Neural cell (in vitro differentiated cells): ENCODE results near the gene RUNX1. TPM values are rescaled to one million over a fixed set of nuclear protein-coding genes. Genes with fewer than 3 reads are reported as not detected.

Experiments used
- H2AFZ ChIP-seq: fragments of 200-600, 300-800 bp; sonication (generic), shearing (Covaris generic); 2 replicates; pipeline ENCODE4 v1.6.0; 2014; ENCODE audit warnings: low read depth, mild to moderate bottlenecking, antibody characterized with exemption, low read length, moderate library complexity
- H3F3A ChIP-seq: fragments of 200-600 bp; shearing (Covaris generic); 2 replicates; pipeline ENCODE4 v1.6.1; 2016; ENCODE audit warnings: mild to moderate bottlenecking, moderate library complexity, mixed read lengths, antibody characterized with exemption, low read length; ENCODE audit not compliant: insufficient read depth, poor library complexity, severe bottlenecking
- H3K27ac ChIP-seq: fragments of 200-600, 300-800 bp; sonication (generic), shearing (Covaris generic); 2 replicates; pipeline ENCODE4 v1.5.1; 2014; ENCODE audit warnings: mild to moderate bottlenecking, low read length, moderate library complexity
- H3K27me3 ChIP-seq: fragments of 300-800, 200-600 bp; sonication (generic), shearing (Covaris generic); 2 replicates; pipeline ENCODE4 v1.6.0; 2014; ENCODE audit warnings: mild to moderate bottlenecking, low read depth, low read length, moderate library complexity; ENCODE audit not compliant: insufficient read depth
- H3K36me3 ChIP-seq: fragments of 300-800, 200-600 bp; sonication (generic), shearing (Covaris generic); 2 replicates; pipeline ENCODE4 v1.5.1; 2014; ENCODE audit warnings: mild to moderate bottlenecking, antibody characterized with exemption, low read length, moderate library complexity; ENCODE audit not compliant: insufficient read depth
- H3K4me2 ChIP-seq: fragments of 300-800, 200-600 bp; sonication (generic), shearing (Covaris generic); 2 replicates; pipeline ENCODE4 v1.6.0; 2014; ENCODE audit warnings: mild to moderate bottlenecking, low read length
- H3K4me3 ChIP-seq: fragments of 300-800, 200-600 bp; sonication (generic), shearing (Covaris generic); 2 replicates; pipeline ENCODE4 v1.5.1; 2014; ENCODE audit warnings: mild to moderate bottlenecking, low read length, moderate library complexity
- H3K79me2 ChIP-seq: fragments of 200-600 bp; shearing (Covaris generic); replicated peaks from 2 replicates; pipeline ENCODE4 v1.6.0; 2014; ENCODE audit warnings: mild to moderate bottlenecking, low read length, moderate library complexity; ENCODE audit not compliant: insufficient read depth
- H3K9ac ChIP-seq: fragments of 300-800, 200-600 bp; sonication (generic), shearing (Covaris generic); 2 replicates; pipeline ENCODE4 v1.6.1; 2016; ENCODE audit warnings: mild to moderate bottlenecking, low read length, mixed read lengths
- H3K9me2 ChIP-seq: fragments of 200-600 bp; shearing (Covaris generic); 2 replicates; pipeline ENCODE4 v1.6.1; 2016; ENCODE audit warnings: mild to moderate bottlenecking, low read length, mixed read lengths; ENCODE audit not compliant: insufficient read depth
- H3K9me3 ChIP-seq: fragments of 200-600, 300-800 bp; sonication (generic), shearing (Covaris generic); 2 replicates; pipeline ENCODE4 v1.6.1; 2016; ENCODE audit warnings: mild to moderate bottlenecking, mixed run types, low read length, moderate library complexity, mixed read lengths
- H4K20me1 ChIP-seq: fragments of 200-600 bp; shearing (Covaris generic); 2 replicates; pipeline ENCODE4 v1.6.1; 2016; ENCODE audit warnings: mild to moderate bottlenecking, mixed run types; ENCODE audit not compliant: insufficient read depth
- EP300 ChIP-seq: fragments of 450-650 bp; conservative IDR thresholded peaks from 2 replicates; pipeline ENCODE4 v1.6.1; 2014; ENCODE audit warnings: antibody characterized with exemption, mild to moderate bottlenecking, moderate library complexity; ENCODE audit not compliant: poor library complexity, severe bottlenecking
- EZH2 ChIP-seq: fragments of 200-600, 300-800 bp; shearing (Covaris generic), sonication (generic); IDR thresholded peaks from 2 replicates; pipeline ENCODE4 v1.6.1; 2014; ENCODE audit warnings: antibody characterized with exemption, low read length, borderline replicate concordance, mild to moderate bottlenecking; ENCODE audit not compliant: insufficient read depth, poor library complexity, severe bottlenecking
- MXI1 ChIP-seq: fragments of 450-650 bp; conservative IDR thresholded peaks from 2 replicates; pipeline ENCODE4 v1.6.1; 2014; ENCODE audit warnings: antibody characterized with exemption, mild to moderate bottlenecking; ENCODE audit not compliant: poor library complexity, severe bottlenecking
- POLR2AphosphoS5 ChIP-seq: IDR thresholded peaks from 2 replicates; pipeline ENCODE4 v1.6.1; 2012
- RAD21 ChIP-seq: fragments of 450-650 bp; conservative IDR thresholded peaks from 2 replicates; pipeline ENCODE4 v1.6.1; 2014; ENCODE audit warnings: antibody characterized with exemption, mild to moderate bottlenecking, moderate library complexity
- SMC3 ChIP-seq: fragments of 450-650 bp; conservative IDR thresholded peaks from 2 replicates; pipeline ENCODE4 v1.6.1; 2014; ENCODE audit warnings: antibody characterized with exemption, mild to moderate bottlenecking, moderate library complexity; ENCODE audit not compliant: poor library complexity
- TAF1 ChIP-seq: IDR thresholded peaks from 2 replicates; pipeline ENCODE4 v1.6.1; 2012; ENCODE audit warnings: low read depth
- polyA plus RNA-seq: library from polyadenylated mRNA; depleted of rRNA; stranded (reverse); fragments of >200 nt; gene quantifications from 2 replicates; pipeline ENCODE4 v1.2.3, GENCODE V29; 2014
- TF ChIP-seq, protein P1 (sequence below): IDR thresholded peaks from 2 replicates; pipeline ENCODE4 v1.6.1; 2012; ENCODE audit warnings: borderline replicate concordance
- TF ChIP-seq, protein P2 (sequence below): fragments of 450-650 bp; IDR thresholded peaks from 2 replicates; pipeline ENCODE4 v1.5.1; 2014; ENCODE audit warnings: antibody characterized with exemption, mild to moderate bottlenecking, moderate library complexity; ENCODE audit not compliant: poor library complexity, severe bottlenecking

The RUNX1 gene
- polyA plus RNA-seq, 1 donor from 2014 or later = not detected

DNA sequence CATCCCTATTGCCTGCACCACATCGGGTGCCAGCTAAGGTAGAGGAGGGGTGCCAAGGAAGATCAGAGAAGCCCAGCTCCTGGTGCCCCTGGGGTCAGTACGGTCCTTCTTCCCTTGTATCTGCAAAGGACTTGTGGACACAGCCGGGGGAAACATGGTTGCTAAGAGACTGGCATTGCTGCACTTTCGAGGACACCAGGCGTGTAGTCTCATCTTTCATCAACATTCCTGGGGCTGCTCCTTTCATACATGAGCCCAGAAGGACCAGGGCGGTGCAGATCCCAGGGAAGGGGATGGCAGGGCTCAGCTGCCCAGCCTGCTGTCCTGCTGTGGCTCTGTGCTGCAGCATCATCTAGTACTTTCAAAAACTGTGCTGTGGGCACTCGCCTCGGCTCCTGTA lies 61.0 kb downstream of the RUNX1 start:
- H3K9ac ChIP-seq = no peak overlapping the region
- no peaks in the 10 kb centered on the region for H3F3A ChIP-seq
- no peak overlapping the region for H3K27ac ChIP-seq
- no peak overlapping the region for H3K4me3 ChIP-seq
- H3K9me2 ChIP-seq = no peaks in the 10 kb centered on the region
- no peaks in the 10 kb centered on the region for H3K27me3 ChIP-seq
- no peaks in the 10 kb centered on the region for H3K79me2 ChIP-seq
- H3K36me3 ChIP-seq = no peaks in the 10 kb centered on the region
- no peaks in the 10 kb centered on the region for H4K20me1 ChIP-seq
- no peak overlapping the region for H3K4me2 ChIP-seq
- TF ChIP-seq TAF1 = no peak
- no peak for TF ChIP-seq EZH2
- no peak for TF ChIP-seq RAD21
- H3K9me3 ChIP-seq = no peaks in the 10 kb centered on the region
- H2AFZ ChIP-seq = no peak overlapping the region

GRCh38 chr21:34987501-34988072 lies 61.5 kb downstream of the RUNX1 start:
- Histone ChIP-seq H3F3A (no peaks in the 10 kb centered on the region), H3K36me3 (no peaks in the 10 kb centered on the region), H3K4me2 (no peak overlapping the region), H3K9ac (no peak overlapping the region), H3K79me2 (no peaks in the 10 kb centered on the region), H3K9me2 (no peaks in the 10 kb centered on the region), H3K27ac (no peak overlapping the region), H3K9me3 (no peaks in the 10 kb centered on the region), H3K27me3 (no peaks in the 10 kb centered on the region), H4K20me1 (no peaks in the 10 kb centered on the region), H3K4me3 (no peak overlapping the region), H2AFZ (no peak overlapping the region)
- TF ChIP-seq EP300 (no peak), RAD21 (no peak), MXI1 (no peak), EZH2 (no peak), TAF1 (no peak), SMC3 (no peak), POLR2AphosphoS5 (no peak)
- TF ChIP-seq, protein P1, sequence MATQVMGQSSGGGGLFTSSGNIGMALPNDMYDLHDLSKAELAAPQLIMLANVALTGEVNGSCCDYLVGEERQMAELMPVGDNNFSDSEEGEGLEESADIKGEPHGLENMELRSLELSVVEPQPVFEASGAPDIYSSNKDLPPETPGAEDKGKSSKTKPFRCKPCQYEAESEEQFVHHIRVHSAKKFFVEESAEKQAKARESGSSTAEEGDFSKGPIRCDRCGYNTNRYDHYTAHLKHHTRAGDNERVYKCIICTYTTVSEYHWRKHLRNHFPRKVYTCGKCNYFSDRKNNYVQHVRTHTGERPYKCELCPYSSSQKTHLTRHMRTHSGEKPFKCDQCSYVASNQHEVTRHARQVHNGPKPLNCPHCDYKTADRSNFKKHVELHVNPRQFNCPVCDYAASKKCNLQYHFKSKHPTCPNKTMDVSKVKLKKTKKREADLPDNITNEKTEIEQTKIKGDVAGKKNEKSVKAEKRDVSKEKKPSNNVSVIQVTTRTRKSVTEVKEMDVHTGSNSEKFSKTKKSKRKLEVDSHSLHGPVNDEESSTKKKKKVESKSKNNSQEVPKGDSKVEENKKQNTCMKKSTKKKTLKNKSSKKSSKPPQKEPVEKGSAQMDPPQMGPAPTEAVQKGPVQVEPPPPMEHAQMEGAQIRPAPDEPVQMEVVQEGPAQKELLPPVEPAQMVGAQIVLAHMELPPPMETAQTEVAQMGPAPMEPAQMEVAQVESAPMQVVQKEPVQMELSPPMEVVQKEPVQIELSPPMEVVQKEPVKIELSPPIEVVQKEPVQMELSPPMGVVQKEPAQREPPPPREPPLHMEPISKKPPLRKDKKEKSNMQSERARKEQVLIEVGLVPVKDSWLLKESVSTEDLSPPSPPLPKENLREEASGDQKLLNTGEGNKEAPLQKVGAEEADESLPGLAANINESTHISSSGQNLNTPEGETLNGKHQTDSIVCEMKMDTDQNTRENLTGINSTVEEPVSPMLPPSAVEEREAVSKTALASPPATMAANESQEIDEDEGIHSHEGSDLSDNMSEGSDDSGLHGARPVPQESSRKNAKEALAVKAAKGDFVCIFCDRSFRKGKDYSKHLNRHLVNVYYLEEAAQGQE = no peak
- TF ChIP-seq, protein P2, sequence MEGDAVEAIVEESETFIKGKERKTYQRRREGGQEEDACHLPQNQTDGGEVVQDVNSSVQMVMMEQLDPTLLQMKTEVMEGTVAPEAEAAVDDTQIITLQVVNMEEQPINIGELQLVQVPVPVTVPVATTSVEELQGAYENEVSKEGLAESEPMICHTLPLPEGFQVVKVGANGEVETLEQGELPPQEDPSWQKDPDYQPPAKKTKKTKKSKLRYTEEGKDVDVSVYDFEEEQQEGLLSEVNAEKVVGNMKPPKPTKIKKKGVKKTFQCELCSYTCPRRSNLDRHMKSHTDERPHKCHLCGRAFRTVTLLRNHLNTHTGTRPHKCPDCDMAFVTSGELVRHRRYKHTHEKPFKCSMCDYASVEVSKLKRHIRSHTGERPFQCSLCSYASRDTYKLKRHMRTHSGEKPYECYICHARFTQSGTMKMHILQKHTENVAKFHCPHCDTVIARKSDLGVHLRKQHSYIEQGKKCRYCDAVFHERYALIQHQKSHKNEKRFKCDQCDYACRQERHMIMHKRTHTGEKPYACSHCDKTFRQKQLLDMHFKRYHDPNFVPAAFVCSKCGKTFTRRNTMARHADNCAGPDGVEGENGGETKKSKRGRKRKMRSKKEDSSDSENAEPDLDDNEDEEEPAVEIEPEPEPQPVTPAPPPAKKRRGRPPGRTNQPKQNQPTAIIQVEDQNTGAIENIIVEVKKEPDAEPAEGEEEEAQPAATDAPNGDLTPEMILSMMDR = no peak
